GM18502 (cell line): ENCODE data around the gene ARHGAP5.

Source experiments
- ATAC-seq: cut with Tn5 transposase; IDR thresholded peaks from one replicate; pipeline ENCODE4 v1.9.1; 2021; ENCODE audit warnings: mild to moderate bottlenecking; ENCODE audit not compliant: unreplicated experiment, poor library complexity

The ARHGAP5 gene

GRCh38 chr14:32203928-32204357 lies 126.8 kb downstream of the ARHGAP5 start:
- ATAC-seq = no peak

GRCh38 chr14:32205554-32205953 lies 128.4 kb downstream of the ARHGAP5 start:
- no peak for ATAC-seq

DNA sequence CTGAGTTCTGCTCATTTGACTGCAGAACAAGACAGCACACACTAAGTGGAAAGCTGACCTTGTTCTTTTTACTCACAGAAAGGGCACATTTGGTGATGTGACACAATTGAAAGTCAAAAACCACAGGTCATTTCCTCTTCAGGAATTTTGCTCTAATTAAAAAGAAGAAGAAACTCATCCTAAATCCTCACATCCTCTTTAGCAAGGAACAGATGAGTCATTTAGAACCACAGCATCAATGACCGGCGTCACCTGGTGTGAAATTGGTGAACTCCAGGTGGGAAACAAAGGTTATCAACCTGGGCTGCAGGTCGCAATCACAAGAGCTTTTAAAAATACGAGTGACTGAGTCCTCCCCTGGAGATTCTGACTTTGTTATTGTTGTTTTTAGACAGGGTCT lies 128.9 kb downstream of the ARHGAP5 start:
- ATAC-seq = no peak

DNA sequence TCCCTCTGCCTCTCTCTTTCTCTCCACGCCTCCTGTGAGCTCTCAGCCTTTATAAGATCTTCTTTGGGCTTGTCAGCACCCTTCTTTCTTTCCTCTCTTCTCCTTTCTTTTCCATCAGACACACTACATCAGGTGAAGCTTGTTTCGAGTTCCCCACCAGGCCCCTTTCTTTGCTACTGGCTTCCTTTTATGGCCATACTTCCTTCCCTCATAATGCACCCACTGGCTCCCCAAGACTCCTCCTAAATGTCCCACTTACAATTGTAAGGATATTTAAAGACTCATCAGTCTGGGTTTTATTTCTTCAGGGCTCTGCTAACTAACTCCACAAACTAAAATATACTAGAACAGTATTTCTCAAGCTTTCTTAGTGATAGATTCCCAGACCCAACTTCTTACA lies 129.4 kb downstream of the ARHGAP5 start:
- no peak for ATAC-seq

DNA sequence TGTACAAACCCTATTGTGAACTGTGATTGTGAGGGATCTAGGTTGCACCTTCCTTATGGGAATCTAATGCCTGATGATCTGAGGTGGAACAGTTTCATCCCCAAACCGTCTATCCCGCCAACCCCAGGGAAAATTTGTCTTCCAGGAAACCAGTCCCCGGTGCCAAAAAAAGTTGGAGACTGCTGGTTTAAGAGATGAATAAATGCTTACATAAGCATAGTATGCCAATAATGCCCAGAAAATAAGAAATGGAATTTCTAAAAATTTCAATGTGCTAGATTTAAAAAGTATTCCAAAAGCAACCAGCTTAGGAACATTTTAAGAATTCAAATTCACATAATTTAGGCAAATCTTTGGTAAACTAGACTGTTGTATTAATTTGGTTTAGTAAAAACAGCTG lies 131.4 kb downstream of the ARHGAP5 start:
- ATAC-seq = no peak
